ENCODE results near the gene MANF. TPM values are rescaled to one million over a fixed set of nuclear protein-coding genes. Genes with fewer than 3 reads are reported as not detected.
A peak's percentile ranks its signal among the peaks of the same experiment; 100 is the strongest.

MANF gene
- 42.2 TPM for total RNA-seq

- Histone ChIP-seq H3K27ac (peak within 1 kb of the TSS; percentile 87), H3K36me3 (peaks cover 0 to 7% of the 10 kb centered on the region in 2 donors), H3K4me1 (peaks cover 55% of the 10 kb centered on the region), H3K9me3 (no peaks in the 10 kb centered on the region), H3K27me3 (no peaks in the 10 kb centered on the region), H3K4me3 (peak within 1 kb of the TSS; percentile 64 to 84)
- TF ChIP-seq CTCF (IDR thresholded peaks at IDR 0.05) (no peak), POLR2A (IDR thresholded peaks at IDR 0.05) (peak in 1 of 2 donors; percentile 77), POLR2AphosphoS5 (IDR thresholded peaks at IDR 0.05; ENCODE audit: insufficient read depth in 1 of 2, low read depth in 1 of 2) (peak; percentile 76 to 93)
- peak in 1 of 2 donors; percentile 99 for DNase-seq (ENCODE audit: extremely low spot score in 2 of 2)
- intact Hi-C loops (cut with DNase I): loop anchor here (5.0 kb wide), 1 partner anchor 768 kb away; the partner anchor contains the start of gene MAPKAPK3
Measured at GRCh38 chr3:51384726-51385473, at the start of gene MANF. Gene MANF, plus strand, starts transcription at chr3:51385291. Its CDS starts 52 bp downstream, at chr3:51385343.

GRCh38 chr3:51336261-51336660, 48.8 kb upstream of the MANF start:
- H3K4me1 ChIP-seq: peaks cover 14% of the 10 kb centered on the region
- intact Hi-C loops (cut with DNase I): no loop called here
- no peak overlapping the region for H3K4me3 ChIP-seq
- no peak for TF ChIP-seq CTCF (IDR thresholded peaks at IDR 0.05)
- no peak for TF ChIP-seq POLR2AphosphoS5 (IDR thresholded peaks at IDR 0.05; ENCODE audit: insufficient read depth in 1 of 2, low read depth in 1 of 2)
- TF ChIP-seq POLR2A (IDR thresholded peaks at IDR 0.05): no peak
- no peaks in the 10 kb centered on the region for H3K27me3 ChIP-seq
- no peak overlapping the region for H3K27ac ChIP-seq
- H3K36me3 ChIP-seq: no peaks in the 10 kb centered on the region
- H3K9me3 ChIP-seq: no peaks in the 10 kb centered on the region
- peak; percentile 29 to 43 for DNase-seq (ENCODE audit: extremely low spot score in 2 of 2)

- peaks cover 14% of the 10 kb centered on the region for H3K4me1 ChIP-seq
- no peak overlapping the region for H3K27ac ChIP-seq
- H3K9me3 ChIP-seq: no peaks in the 10 kb centered on the region
- TF ChIP-seq POLR2A (IDR thresholded peaks at IDR 0.05) (no peak), POLR2AphosphoS5 (IDR thresholded peaks at IDR 0.05; ENCODE audit: insufficient read depth in 1 of 2, low read depth in 1 of 2) (no peak), CTCF (IDR thresholded peaks at IDR 0.05) (no peak)
- no peaks in the 10 kb centered on the region for H3K27me3 ChIP-seq
- no peak overlapping the region for H3K4me3 ChIP-seq
- intact Hi-C loops (cut with DNase I): no loop called here
- peak; percentile 60 to 79 for DNase-seq (ENCODE audit: extremely low spot score in 2 of 2)
- no peaks in the 10 kb centered on the region for H3K36me3 ChIP-seq
Measured at GRCh38 chr3:51337666-51338065, 47.4 kb upstream of the MANF start.

GRCh38 chr3:51338632-51339031, 46.5 kb upstream of the MANF start:
- Histone ChIP-seq H3K27ac (no peak overlapping the region), H3K9me3 (no peaks in the 10 kb centered on the region), H3K27me3 (no peaks in the 10 kb centered on the region), H3K4me3 (no peak overlapping the region), H3K4me1 (peaks cover 14% of the 10 kb centered on the region), H3K36me3 (no peaks in the 10 kb centered on the region)
- peak; percentile 34 to 60 for DNase-seq (ENCODE audit: extremely low spot score in 2 of 2)
- intact Hi-C loops (cut with DNase I): no loop called here
- TF ChIP-seq POLR2AphosphoS5 (IDR thresholded peaks at IDR 0.05; ENCODE audit: insufficient read depth in 1 of 2, low read depth in 1 of 2) (no peak), POLR2A (IDR thresholded peaks at IDR 0.05) (no peak), CTCF (IDR thresholded peaks at IDR 0.05) (no peak)
